HG02642 (cell line): ENCODE data around the gene SEMA3F.

Experiments
- ATAC-seq: cut with Tn5 transposase; IDR thresholded peaks from one replicate; pipeline ENCODE4 v1.9.1; 2021; ENCODE audit warnings: mild to moderate bottlenecking; ENCODE audit not compliant: unreplicated experiment, poor library complexity

SEMA3F gene

DNA sequence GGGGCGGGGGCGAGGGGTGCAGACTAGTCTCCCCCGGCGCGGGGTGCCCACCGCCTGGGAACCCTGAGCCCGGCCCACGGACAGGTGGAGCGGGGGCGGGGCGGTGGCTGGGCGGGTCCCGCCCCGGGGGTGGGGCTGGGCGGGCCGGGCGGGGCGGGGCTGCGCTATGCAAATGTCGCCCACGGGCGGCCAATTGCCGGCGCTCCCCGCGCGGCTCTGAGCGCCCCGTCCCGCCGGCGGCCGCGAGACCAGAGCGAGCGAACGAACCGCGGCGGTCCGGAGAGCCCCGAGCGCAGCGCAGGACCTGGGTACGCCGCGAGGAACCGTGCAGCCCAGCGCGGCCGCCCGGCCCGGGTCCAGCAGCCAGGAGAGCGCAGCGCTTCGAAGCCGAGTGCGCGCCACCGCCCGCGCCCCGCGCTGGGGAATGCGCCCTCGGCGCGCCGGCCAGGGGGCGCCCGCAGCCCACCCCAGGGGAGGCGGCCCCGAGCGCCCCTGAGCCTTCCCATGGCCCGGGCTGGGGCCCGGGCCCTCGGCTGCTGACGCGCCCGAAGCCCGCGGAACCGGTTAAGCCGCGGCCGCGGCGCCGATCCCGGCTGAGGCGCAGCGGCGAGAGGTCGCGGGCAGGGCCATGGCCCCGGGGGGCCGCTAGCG lies at the start of gene SEMA3F:
TSS of gene SEMA3F (plus strand) at position 485 of the 651 bp plus-strand sequence. CDS start 4,299 bp downstream, outside the sequence.
- peak; percentile 70 for ATAC-seq

- no peak for ATAC-seq
Measured at GRCh38 chr3:50111757-50112156, 43.4 kb upstream of the SEMA3F start.

DNA sequence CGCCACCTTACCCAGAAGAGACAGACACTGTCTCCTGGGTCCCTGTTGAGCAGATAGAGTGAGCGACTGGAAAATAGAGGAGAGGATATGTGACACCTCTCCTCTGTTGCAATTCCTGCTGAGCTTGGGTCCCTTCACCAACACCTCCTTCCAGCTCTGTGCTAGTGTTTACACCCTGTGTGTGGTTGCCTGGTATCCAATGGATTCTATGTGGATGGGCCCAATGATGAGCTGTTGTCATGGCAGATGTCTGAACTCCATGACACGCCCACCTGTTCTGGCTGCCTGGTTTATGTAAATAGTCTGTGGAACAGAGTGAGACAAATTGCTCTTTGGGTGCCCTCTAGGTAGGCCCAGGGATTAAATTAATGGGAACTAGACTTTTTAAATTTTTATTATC lies 42.7 kb upstream of the SEMA3F start:
- no peak for ATAC-seq

DNA sequence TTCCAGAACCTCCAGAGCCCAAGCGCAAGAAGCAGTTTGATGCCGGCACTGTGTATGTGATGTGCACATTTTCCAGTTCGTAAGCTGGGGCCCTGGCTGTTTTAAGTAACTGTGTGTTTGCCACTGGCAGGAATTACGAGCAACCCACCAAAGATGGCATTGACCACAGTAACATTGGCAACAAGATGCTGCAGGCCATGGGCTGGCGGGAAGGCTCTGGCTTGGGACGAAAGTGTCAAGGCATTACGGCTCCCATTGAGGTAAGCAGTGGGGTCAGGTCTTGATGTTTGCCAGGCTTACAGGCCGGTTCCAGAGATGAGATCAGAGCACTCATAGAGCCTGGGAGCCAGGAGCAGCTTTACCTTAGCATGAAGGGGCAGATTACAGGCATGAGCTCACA lies 38.0 kb upstream of the SEMA3F start:
- no peak for ATAC-seq

DNA sequence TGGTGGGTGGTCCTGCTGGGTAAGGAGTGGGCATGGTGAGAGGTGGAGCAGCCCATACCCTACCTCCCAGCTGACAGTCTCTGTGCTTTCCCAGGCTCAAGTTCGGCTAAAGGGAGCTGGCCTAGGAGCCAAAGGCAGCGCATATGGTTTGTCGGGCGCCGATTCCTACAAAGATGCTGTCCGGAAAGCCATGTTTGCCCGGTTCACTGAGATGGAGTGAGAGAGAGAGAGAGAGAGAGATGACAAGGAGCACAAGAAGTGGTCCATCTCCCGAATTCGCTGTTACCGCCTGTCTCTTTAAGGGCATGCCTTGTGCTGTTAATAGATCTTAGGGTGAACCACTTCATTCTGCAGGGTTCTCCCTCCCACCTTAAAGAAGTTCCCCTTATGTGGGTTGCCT lies 36.9 kb upstream of the SEMA3F start:
- ATAC-seq: no peak

DNA sequence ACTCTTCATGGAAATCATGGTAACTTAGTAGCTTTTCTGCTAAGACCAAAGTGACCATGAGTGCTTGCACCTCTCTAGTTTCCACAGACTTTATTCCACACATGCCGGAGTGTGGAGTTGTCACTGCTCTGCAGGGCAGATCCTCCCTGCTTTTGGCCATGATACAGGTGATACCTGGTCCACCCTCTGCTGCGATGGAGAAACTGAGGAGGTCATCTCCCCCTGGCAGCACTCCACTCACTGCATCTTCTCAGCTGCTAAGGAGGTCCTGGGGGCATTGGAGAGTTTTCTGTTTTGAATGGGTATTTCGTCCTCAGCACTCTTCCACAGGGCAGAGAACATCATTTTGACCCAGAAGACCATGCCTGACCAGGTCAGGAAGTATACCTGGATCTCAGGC lies 35.3 kb upstream of the SEMA3F start:
- ATAC-seq: no peak

DNA sequence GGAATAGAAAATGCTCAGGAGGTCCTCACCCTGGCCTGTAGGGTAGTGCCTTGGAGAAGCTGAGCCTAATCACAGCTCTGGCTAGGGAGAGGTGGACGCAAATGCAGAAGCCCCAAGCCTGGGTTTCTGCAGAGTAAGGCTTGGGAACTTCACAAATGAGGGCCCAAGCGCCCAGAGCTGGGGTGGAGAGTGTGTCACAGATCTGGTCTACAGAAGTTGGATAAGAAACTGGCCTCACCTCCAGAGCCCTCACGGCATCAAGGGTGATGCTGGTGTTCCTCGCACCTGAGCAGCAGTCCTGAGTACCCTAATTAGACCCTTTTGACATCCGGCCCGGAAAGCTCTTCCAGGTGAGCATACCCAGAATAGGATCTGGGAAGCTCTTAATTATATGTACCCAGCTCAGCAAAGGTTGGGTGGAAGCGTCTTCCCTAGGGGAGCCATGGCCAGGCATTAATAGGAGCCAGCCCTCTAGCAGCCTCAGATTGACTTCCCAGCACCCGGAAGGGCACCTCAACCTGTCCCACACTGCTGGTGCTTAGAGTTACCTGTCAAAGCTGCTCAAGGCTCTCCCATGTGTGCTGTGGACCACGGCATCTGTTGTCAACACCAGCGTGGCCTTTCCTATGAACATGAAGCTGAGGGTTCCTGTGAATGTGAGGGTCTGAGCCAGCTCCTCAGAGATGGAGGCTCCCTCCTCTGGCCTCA lies 34.6 kb upstream of the SEMA3F start:
- no peak for ATAC-seq

GRCh38 chr3:50121072-50122032 lies 33.8 kb upstream of the SEMA3F start:
- peak; percentile 49 for ATAC-seq

- no peak for ATAC-seq
Measured at GRCh38 chr3:50122071-50122470, 33.1 kb upstream of the SEMA3F start.

DNA sequence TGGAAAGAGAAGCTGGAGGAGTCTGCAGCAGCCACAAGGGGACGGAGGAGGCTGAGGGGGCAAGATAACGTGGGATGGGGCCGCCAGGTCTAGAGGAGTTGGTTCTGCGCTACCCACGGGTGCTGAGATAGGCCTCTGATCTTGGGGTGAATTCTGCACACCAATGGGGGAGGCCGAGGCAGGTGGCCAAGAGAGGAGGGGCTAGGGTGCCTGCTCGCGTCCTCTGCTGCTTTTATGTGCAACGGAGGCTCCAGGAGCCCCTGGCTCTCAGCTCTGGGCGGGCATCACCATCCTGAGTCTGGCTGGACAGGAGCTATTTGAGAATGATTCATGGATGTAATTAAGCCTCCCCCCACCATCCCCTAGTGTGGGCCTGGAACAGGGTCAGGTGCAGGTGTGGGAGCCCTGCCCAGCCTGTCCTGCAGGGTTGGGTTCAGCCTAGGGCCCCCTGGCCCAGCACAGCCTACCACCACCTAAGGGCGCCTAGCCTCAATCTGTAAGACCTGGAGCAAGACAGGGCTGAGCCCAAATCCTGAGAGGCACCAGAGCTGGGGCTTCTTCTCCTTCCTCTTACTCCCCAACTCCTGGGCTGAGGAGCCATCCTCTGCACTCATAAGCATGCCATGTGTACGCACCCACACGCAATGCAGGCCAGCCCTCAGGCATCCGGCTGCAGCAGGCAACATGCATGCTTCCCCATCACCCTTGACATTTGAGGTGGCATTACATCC lies 32.3 kb upstream of the SEMA3F start:
- no peak for ATAC-seq

DNA sequence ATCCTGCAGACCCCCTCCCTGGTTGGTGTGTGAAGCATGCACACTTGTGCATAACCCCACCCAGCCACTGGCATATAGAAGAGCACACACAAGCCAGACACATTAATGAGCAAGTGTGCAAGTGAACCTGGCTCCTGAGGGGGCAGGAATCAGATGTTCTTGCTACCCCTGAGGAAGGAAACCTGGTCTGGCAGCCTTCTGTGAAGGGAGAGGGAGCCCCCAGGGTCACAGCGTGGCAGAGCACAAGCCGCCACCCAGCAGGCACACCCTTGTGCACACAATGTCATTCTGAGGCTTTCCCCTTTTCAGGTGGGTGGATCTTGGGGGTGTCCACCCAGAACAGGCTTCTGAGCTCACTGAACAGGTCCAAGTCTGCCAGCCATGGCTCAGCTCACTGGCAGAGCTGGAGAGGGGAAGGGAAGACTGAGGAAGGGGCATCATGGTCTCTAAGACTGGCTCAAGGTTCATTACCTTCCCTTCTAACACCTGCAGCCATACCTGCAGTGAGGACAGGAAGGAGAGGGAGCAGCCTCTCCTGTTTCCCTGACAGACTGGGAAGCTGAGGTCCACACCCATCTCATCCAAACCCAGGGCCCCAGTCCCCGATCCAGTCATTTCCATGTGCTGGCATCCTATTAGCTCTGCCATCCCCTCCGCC lies 31.6 kb upstream of the SEMA3F start:
- no peak for ATAC-seq

- ATAC-seq: no peak
Measured at GRCh38 chr3:50124052-50124799, 30.9 kb upstream of the SEMA3F start.

GRCh38 chr3:50124800-50125178 lies 30.3 kb upstream of the SEMA3F start:
- no peak for ATAC-seq

- no peak for ATAC-seq
Measured at GRCh38 chr3:50125541-50126286, 29.4 kb upstream of the SEMA3F start.

DNA sequence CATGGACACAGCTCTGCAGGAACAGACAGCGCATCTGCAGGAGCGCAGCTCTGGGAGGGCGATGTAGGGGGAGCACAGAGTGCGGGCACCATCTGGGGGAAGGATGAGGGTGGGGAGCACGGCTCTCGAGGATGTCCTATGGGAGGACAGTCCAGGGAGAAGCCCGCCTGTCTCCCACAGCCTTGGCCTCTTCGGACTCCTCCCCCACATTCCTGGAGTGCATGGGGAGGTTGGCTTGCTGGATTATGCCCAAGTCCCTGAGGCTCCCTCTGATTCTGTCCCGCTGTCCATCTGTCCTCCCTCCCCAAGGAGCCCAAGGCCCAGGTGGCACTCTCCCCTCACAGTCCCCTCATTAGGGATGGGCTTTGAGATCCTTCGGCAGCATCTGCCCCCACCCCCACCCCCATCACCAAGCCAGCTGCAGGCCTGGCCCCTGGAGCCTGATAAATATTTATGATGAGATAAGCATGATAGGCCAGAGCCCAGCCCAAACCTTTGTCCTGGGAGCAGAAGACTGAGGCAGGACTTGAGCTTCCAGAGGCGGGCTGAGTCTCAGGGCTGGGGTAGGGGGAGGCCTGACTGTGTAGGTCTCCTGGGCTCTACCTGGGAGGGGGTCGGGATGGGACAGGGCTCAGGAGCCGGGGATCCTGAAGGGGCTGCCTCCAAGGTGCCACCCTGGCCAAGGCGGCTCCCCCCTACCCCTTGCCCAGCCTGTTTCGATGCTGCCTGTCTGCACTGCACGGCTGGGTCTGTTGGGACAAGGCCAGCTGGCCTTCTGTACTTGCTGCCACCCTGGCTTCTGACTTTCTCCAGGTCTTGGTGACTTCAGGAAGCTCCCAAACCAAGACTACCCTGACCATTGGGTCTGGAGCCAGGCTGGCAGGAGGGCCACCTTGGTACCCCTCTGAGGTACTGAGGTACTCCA lies 28.6 kb upstream of the SEMA3F start:
- ATAC-seq: no peak

DNA sequence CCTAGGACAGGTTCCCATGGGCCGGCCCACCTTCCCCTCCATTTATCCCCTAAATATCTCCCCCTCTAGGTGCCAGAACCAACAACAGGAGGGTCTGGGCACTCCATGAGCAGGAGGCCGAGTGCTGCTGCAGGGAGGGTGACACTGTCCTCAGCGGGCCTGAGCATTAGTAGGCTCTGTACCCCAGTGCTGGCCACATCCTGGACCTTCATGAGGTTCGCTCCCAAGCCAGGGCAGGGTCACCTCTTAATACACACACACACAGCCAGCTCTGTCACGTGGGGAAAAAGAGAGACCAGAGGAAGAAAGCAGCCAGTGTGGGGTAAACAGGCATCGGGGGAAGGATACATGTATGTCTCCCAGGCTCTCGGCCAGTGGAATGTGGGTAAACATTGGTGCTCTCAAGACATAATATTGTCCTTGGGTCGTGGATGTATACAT lies 27.9 kb upstream of the SEMA3F start:
- ATAC-seq: no peak

- ATAC-seq: no peak
Measured at GRCh38 chr3:50128001-50128400, 27.1 kb upstream of the SEMA3F start.
